Uterus (tissue), 2 donors: ENCODE measurements around the gene ZBTB20.

Experiments used
- CTCF ChIP-seq, 4 experiments: fragments of 200-600 bp in 2 of 4; fragments of 450-650 bp in 2 of 4; sonication (generic) in 2 of 4; IDR thresholded peaks; one replicate each; pipeline ENCODE4 v1.5.1; 2016 to 2019; ENCODE audit warnings: antibody characterized with exemption in 4 of 4, mild to moderate bottlenecking in 2 of 4, moderate library complexity in 1 of 4
- POLR2A ChIP-seq, 2 donors: fragments of 450-650 bp; IDR thresholded peaks; one replicate each; pipeline ENCODE4 v1.6.1; 2016; ENCODE audit warnings: antibody characterized with exemption in 2 of 2, mild to moderate bottlenecking in 1 of 2, moderate library complexity in 1 of 2

DNA sequence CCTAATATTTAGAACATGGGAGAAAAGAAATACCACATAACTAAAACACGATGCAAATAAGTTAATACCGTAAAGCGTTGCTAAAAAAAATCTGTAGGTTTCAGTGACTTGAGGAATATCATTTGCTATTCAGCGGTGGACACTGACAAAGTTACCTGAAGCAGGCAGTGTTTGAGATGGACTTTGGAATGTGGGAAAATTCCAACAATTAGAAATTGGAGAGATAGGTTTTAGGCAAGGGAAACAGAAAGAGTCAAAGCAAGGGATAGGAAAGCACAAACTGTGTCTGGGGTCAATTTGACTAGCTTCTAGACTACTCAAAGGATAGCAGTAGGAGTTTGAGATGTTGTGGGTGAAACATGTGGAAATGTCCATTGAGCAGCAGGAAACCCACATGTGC, 680.3 kb downstream of the ZBTB20 start:
- TF ChIP-seq CTCF (IDR thresholded peaks at IDR 0.05) (no peak), POLR2A (IDR thresholded peaks at IDR 0.05) (no peak)
